Measurements from ENCODE around the gene ADAMTSL2.

The ADAMTSL2 gene

GRCh38 chr9:133610845-133611244 lies 76.3 kb downstream of the ADAMTSL2 start:
- DNase-seq (ENCODE audit: low read depth), result no peak

GRCh38 chr9:133612051-133612450 lies 77.5 kb downstream of the ADAMTSL2 start:
- no peak for DNase-seq (ENCODE audit: low read depth)
- H3K4me3 ChIP-seq (ENCODE audit: control insufficient read depth, low read depth, low read length), result no peak overlapping the region
- TF ChIP-seq CTCF (IDR thresholded peaks at IDR 0.05; ENCODE audit: control insufficient read depth, insufficient read depth, low read depth, low read length, missing control alignments), result no peak

More at GRCh38 chr9:133610845-133611244, 76.3 kb downstream of the ADAMTSL2 start:
- no peak overlapping the region for H3K4me3 ChIP-seq (ENCODE audit: control insufficient read depth, low read depth, low read length)
- no peak for TF ChIP-seq CTCF (IDR thresholded peaks at IDR 0.05; ENCODE audit: control insufficient read depth, insufficient read depth, low read depth, low read length, missing control alignments)

GRCh38 chr9:133612816-133613215 lies 78.3 kb downstream of the ADAMTSL2 start:
- no peak overlapping the region for H3K4me3 ChIP-seq (ENCODE audit: control insufficient read depth, low read depth, low read length)
- no peak for DNase-seq (ENCODE audit: low read depth)
- TF ChIP-seq CTCF (IDR thresholded peaks at IDR 0.05; ENCODE audit: control insufficient read depth, insufficient read depth, low read depth, low read length, missing control alignments), result no peak

GRCh38 chr9:133613432-133613831 lies 78.9 kb downstream of the ADAMTSL2 start:
- no peak for DNase-seq (ENCODE audit: low read depth)
- H3K4me3 ChIP-seq (ENCODE audit: control insufficient read depth, low read depth, low read length), result no peak overlapping the region
- TF ChIP-seq CTCF (IDR thresholded peaks at IDR 0.05; ENCODE audit: control insufficient read depth, insufficient read depth, low read depth, low read length, missing control alignments), result no peak

- TF ChIP-seq CTCF (IDR thresholded peaks at IDR 0.05; ENCODE audit: control insufficient read depth, insufficient read depth, low read depth, low read length, missing control alignments), result no peak
- DNase-seq (ENCODE audit: low read depth), result no peak
- no peak overlapping the region for H3K4me3 ChIP-seq (ENCODE audit: control insufficient read depth, low read depth, low read length)
Observed at GRCh38 chr9:133614056-133614455, 79.6 kb downstream of the ADAMTSL2 start.

- DNase-seq (ENCODE audit: low read depth), result no peak
- TF ChIP-seq CTCF (IDR thresholded peaks at IDR 0.05; ENCODE audit: control insufficient read depth, insufficient read depth, low read depth, low read length, missing control alignments), result no peak
- no peak overlapping the region for H3K4me3 ChIP-seq (ENCODE audit: control insufficient read depth, low read depth, low read length)
Observed at GRCh38 chr9:133614678-133615077, 80.2 kb downstream of the ADAMTSL2 start.

GRCh38 chr9:133615186-133615585 lies 80.7 kb downstream of the ADAMTSL2 start:
- no peak for TF ChIP-seq CTCF (IDR thresholded peaks at IDR 0.05; ENCODE audit: control insufficient read depth, insufficient read depth, low read depth, low read length, missing control alignments)
- H3K4me3 ChIP-seq (ENCODE audit: control insufficient read depth, low read depth, low read length), result no peak overlapping the region
- DNase-seq (ENCODE audit: low read depth), result no peak

Data from AG09309 (cell line).